Measurements from ENCODE around the gene NUTF2.
"Not testable (repeated sequence)": the region's sequence is repeated elsewhere in the genome, so short reads cannot be mapped to it uniquely, and the experiment has no call there.

DNA sequence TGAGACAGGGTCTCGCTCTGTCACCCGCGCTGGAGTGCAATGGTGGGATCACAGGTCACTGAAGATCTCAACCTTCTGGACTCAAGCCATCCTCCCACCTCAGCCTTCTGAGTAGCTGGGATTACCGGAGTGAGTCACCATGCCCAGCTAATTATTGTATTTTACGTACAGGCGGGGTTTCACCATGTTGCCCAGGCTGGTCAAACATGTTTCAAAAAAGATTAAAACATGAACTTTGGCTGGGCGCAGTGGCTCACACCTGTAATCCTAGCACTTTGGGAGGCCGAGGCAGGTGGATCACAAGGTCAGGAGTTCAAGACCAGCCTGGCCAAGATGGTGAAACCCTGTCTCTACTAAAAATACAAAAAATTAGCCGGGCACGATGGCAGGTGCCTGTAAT lies 9.5 kb upstream of the NUTF2 start:
- TF ChIP-seq, protein P1, sequence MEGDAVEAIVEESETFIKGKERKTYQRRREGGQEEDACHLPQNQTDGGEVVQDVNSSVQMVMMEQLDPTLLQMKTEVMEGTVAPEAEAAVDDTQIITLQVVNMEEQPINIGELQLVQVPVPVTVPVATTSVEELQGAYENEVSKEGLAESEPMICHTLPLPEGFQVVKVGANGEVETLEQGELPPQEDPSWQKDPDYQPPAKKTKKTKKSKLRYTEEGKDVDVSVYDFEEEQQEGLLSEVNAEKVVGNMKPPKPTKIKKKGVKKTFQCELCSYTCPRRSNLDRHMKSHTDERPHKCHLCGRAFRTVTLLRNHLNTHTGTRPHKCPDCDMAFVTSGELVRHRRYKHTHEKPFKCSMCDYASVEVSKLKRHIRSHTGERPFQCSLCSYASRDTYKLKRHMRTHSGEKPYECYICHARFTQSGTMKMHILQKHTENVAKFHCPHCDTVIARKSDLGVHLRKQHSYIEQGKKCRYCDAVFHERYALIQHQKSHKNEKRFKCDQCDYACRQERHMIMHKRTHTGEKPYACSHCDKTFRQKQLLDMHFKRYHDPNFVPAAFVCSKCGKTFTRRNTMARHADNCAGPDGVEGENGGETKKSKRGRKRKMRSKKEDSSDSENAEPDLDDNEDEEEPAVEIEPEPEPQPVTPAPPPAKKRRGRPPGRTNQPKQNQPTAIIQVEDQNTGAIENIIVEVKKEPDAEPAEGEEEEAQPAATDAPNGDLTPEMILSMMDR (conservative IDR thresholded peaks at IDR 0.05), result not testable (repeated sequence)
- not testable (repeated sequence) for TF ChIP-seq ZFX (IDR thresholded peaks at IDR 0.05)
